H1 (cell line): ENCODE measurements around the gene COL5A3. TPM values are rescaled to one million over a fixed set of nuclear protein-coding genes. Genes with fewer than 3 reads are reported as not detected.

ENCODE experiments used
- CTCF ChIA-PET: fragments of 300-600 bp; sonication (Branson Sonifier 250); formaldehyde crosslinking; loops from one replicate; lab custom pipeline; 2021; ENCODE audit not compliant: partially characterized antibody; lab: Charles Lee
- POLR2A ChIA-PET: fragments of 300-600 bp; sonication (Branson Sonifier 250); formaldehyde crosslinking; loops from one replicate; lab custom pipeline; 2021; ENCODE audit warnings: inconsistent platforms; ENCODE audit not compliant: partially characterized antibody; lab: Charles Lee
- DNase-seq, 2 experiments: peaks; one replicate each; pipeline versions ENCODE4 v3.0.0 to v3.0.0-alpha.2; 2010 to 2022; ENCODE audit warnings: low spot score in 2 of 2, low read depth in 1 of 2, mixed read lengths in 1 of 2
- FAIRE-seq: peaks from 2 replicates; lab custom pipeline; 2011; peaks lifted over from hg19 to GRCh38; lab: Jason Lieb, UNC
- H2AFZ ChIP-seq: 2 replicates; pipeline ENCODE4 v1.8.1; 2012; ENCODE audit warnings: low read length, inconsistent platforms
- H2AK5ac ChIP-seq: 2 replicates; pipeline ENCODE4 v1.6.1; 2013; ENCODE audit warnings: low read depth, low read length
- H2BK120ac ChIP-seq: replicated peaks from 2 replicates; pipeline ENCODE3; 2013; ENCODE audit warnings: low read depth, low read length, inconsistent platforms
- H2BK12ac ChIP-seq: 2 replicates; pipeline ENCODE4 v1.6.1; 2013; ENCODE audit warnings: low read depth, low read length
- H2BK15ac ChIP-seq: 2 replicates; pipeline ENCODE4 v1.6.1; 2013; ENCODE audit warnings: low read length
- H2BK20ac ChIP-seq: 2 replicates; pipeline ENCODE4 v1.6.1; 2013; ENCODE audit warnings: low read length
- H2BK5ac ChIP-seq: 2 replicates; pipeline ENCODE4 v1.6.1; 2013; ENCODE audit warnings: low read depth, low read length
- H3K14ac ChIP-seq: 2 replicates; pipeline ENCODE4 v1.6.1; 2013; ENCODE audit warnings: inconsistent platforms; ENCODE audit not compliant: insufficient read length
- H3K18ac ChIP-seq: 2 replicates; pipeline ENCODE4 v1.6.1; 2013; ENCODE audit warnings: low read length; ENCODE audit errors: extremely low read depth
- H3K23ac ChIP-seq: 2 replicates; pipeline ENCODE4 v1.6.1; 2013; ENCODE audit warnings: inconsistent platforms; ENCODE audit not compliant: insufficient read length
- H3K23me2 ChIP-seq: 2 replicates; pipeline ENCODE4 v1.6.1; 2013; ENCODE audit warnings: low read depth, low read length
- H3K27ac ChIP-seq: 2 replicates; pipeline ENCODE4 v1.6.1; 2011; ENCODE audit warnings: low read depth, low read length, inconsistent platforms
- H3K27me3 ChIP-seq, 4 experiments: replicated peaks in 1 of 4; 1 replicate in 1 of 4; 2 replicates in 3 of 4; pipeline versions ENCODE4 v1.6.1 to v1.8.1; 2011 to 2013; ENCODE audit warnings: low read length in 3 of 4, mild to moderate bottlenecking in 3 of 4, inconsistent platforms in 2 of 4, mixed read lengths in 2 of 4, moderate library complexity in 1 of 4; ENCODE audit not compliant: control insufficient read depth in 3 of 4, insufficient read depth in 3 of 4; ENCODE audit errors: extremely low read depth in 1 of 4
- H3K36me3 ChIP-seq, 4 experiments: 2 replicates each; pipeline versions ENCODE4 v1.6.1 to v1.8.1; 2011 to 2013; ENCODE audit warnings: mild to moderate bottlenecking in 4 of 4, low read length in 3 of 4, moderate library complexity in 2 of 4, control low read depth in 1 of 4, inconsistent platforms in 1 of 4; ENCODE audit not compliant: insufficient read depth in 4 of 4, control insufficient read depth in 2 of 4
- H3K4ac ChIP-seq: replicated peaks from 2 replicates; pipeline ENCODE3; 2013; ENCODE audit warnings: low read length, low read depth, mixed read lengths, inconsistent platforms; ENCODE audit not compliant: insufficient read length
- H3K4me1 ChIP-seq, 4 experiments: replicated peaks in 1 of 4; 1 replicate in 1 of 4; 2 replicates in 3 of 4; pipeline versions ENCODE4 v1.6.1 to v1.8.1; 2011 to 2013; ENCODE audit warnings: low read length in 3 of 4, inconsistent platforms in 2 of 4, mixed read lengths in 1 of 4; ENCODE audit not compliant: insufficient read depth in 4 of 4, control insufficient read depth in 3 of 4
- H3K4me2 ChIP-seq, 2 experiments: 2 replicates each; pipeline versions ENCODE4 v1.6.1 to v1.8.1; 2011 to 2013; ENCODE audit warnings: low read depth in 2 of 2, low read length in 2 of 2, control low read depth in 1 of 2, inconsistent platforms in 1 of 2, mild to moderate bottlenecking in 1 of 2; ENCODE audit not compliant: insufficient read depth in 1 of 2
- H3K4me3 ChIP-seq, 4 experiments: fragments of 200-600, 300-600 bp in 1 of 4; sonication (generic), shearing (Covaris generic), sonication (Bioruptor Twin) in 1 of 4; 2 replicates each; pipeline versions ENCODE4 v1.5.1 to v1.8.1; 2011 to 2016; ENCODE audit warnings: low read length in 4 of 4, low read depth in 3 of 4, control low read depth in 2 of 4, inconsistent platforms in 2 of 4, mild to moderate bottlenecking in 2 of 4, mixed read lengths in 1 of 4, moderate library complexity in 1 of 4; ENCODE audit not compliant: insufficient read depth in 2 of 4; ENCODE audit errors: extremely low read depth in 1 of 4
- H3K56ac ChIP-seq: replicated peaks from 2 replicates; pipeline ENCODE3; 2013; ENCODE audit warnings: low read depth, mild to moderate bottlenecking, mixed read lengths, low read length, inconsistent platforms; ENCODE audit not compliant: insufficient read length
- H3K79me1 ChIP-seq: 2 replicates; pipeline ENCODE4 v1.6.1; 2013; ENCODE audit warnings: low read depth, low read length, control low read depth
- H3K79me2 ChIP-seq, 2 experiments: 2 replicates each; pipeline versions ENCODE4 v1.6.1 to v1.8.1; 2012 to 2013; ENCODE audit warnings: low read length in 2 of 2, mild to moderate bottlenecking in 2 of 2, inconsistent platforms in 1 of 2; ENCODE audit not compliant: insufficient read depth in 2 of 2, control insufficient read depth in 1 of 2
- H3K9ac ChIP-seq, 4 experiments: replicated peaks in 1 of 4; 1 replicate in 1 of 4; 2 replicates in 3 of 4; pipeline versions ENCODE4 v1.6.1 to v1.8.1; 2011 to 2013; ENCODE audit warnings: low read depth in 3 of 4, low read length in 3 of 4, control low read depth in 2 of 4, mild to moderate bottlenecking in 2 of 4, moderate library complexity in 2 of 4, inconsistent platforms in 1 of 4; ENCODE audit errors: extremely low read depth in 1 of 4
- H3K9me3 ChIP-seq, 2 experiments: 2 replicates each; pipeline versions ENCODE4 v1.6.1 to v1.8.1; 2012 to 2013; ENCODE audit warnings: mild to moderate bottlenecking in 2 of 2, moderate library complexity in 2 of 2, control low read depth in 1 of 2, inconsistent platforms in 1 of 2, low read depth in 1 of 2, low read length in 1 of 2, mixed read lengths in 1 of 2; ENCODE audit not compliant: insufficient read depth in 2 of 2
- H4K20me1 ChIP-seq, 2 experiments: replicated peaks in 1 of 2; 2 replicates each; pipeline versions ENCODE3 to v1.8.1; 2011 to 2013; ENCODE audit warnings: inconsistent platforms in 2 of 2, low read length in 2 of 2, mild to moderate bottlenecking in 1 of 2; ENCODE audit not compliant: insufficient read depth in 2 of 2, control insufficient read depth in 1 of 2
- H4K5ac ChIP-seq: 2 replicates; pipeline ENCODE4 v1.6.1; 2013; ENCODE audit warnings: low read length, low read depth, mixed read lengths, inconsistent platforms; ENCODE audit not compliant: insufficient read length
- H4K8ac ChIP-seq: 2 replicates; pipeline ENCODE4 v1.8.0; 2013; ENCODE audit warnings: mild to moderate bottlenecking, moderate library complexity, low read length, inconsistent platforms; ENCODE audit not compliant: insufficient read depth; ENCODE audit errors: extremely low read depth
- H4K91ac ChIP-seq: replicated peaks from 2 replicates; pipeline ENCODE3; 2013; ENCODE audit warnings: low read length, mixed read lengths, inconsistent platforms; ENCODE audit not compliant: insufficient read length
- ASH2L ChIP-seq: fragments of 200-600, 300-600 bp; sonication (generic); IDR thresholded peaks from one replicate; pipeline ENCODE4 v1.7.1; 2017; ENCODE audit warnings: low read length
- JUN ChIP-seq: IDR thresholded peaks from 2 replicates; pipeline ENCODE4 v1.6.1; 2011; ENCODE audit warnings: low read depth, mild to moderate bottlenecking, improper control_type of control experiment, low read length
- RFX5 ChIP-seq: IDR thresholded peaks from 2 replicates; pipeline ENCODE4 v1.6.1; 2011; ENCODE audit warnings: low read depth, low read length, improper control_type of control experiment, borderline replicate concordance
- SAP30 ChIP-seq: fragments of 300-600 bp; sonication (generic); IDR thresholded peaks from 2 replicates; pipeline ENCODE4 v1.7.1; 2012; ENCODE audit warnings: low read length, moderate library complexity, mild to moderate bottlenecking, inconsistent platforms; ENCODE audit not compliant: insufficient read depth, insufficient replicate concordance
- SIN3A ChIP-seq, 2 experiments: IDR thresholded peaks in 1 of 2; conservative IDR thresholded peaks in 1 of 2; 2 replicates each; pipeline ENCODE4 v1.6.1; 2011 to 2012; ENCODE audit warnings: low read length in 2 of 2, improper control_type of control experiment in 1 of 2, low read depth in 1 of 2, mild to moderate bottlenecking in 1 of 2
- SIRT6 ChIP-seq: IDR thresholded peaks from one replicate; pipeline ENCODE4 v1.7.1; 2012; ENCODE audit warnings: low read length, inconsistent platforms
- USF2 ChIP-seq: IDR thresholded peaks from 2 replicates; pipeline ENCODE4 v1.6.1; 2011; ENCODE audit warnings: low read length, improper control_type of control experiment
- WGBS, 2 experiments: shearing (Covaris generic) in 1 of 2; methylation state at CpG; one replicate each; pipeline versions ENCODE4 v1.1.6 to v1.1.7; 2013 to 2015; ENCODE audit warnings: low lambda C conversion rate in 2 of 2, mixed read lengths in 2 of 2, inconsistent platforms in 1 of 2, low coverage in 1 of 2, missing lambda C conversion rate in 1 of 2; ENCODE audit not compliant: insufficient replicate concordance in 2 of 2, insufficient coverage in 1 of 2, insufficient read length in 1 of 2; ENCODE audit errors: extremely low coverage in 1 of 2, missing lambda C conversion rate in 1 of 2; 5-methylcytosine and 5-hydroxymethylcytosine counted together
- polyA plus RNA-seq, 7 experiments: library from polyadenylated mRNA; depleted of rRNA in 3 of 7; stranded (reverse) in 5 of 7; unstranded in 2 of 7; fragments of >200 nt in 5 of 7; fragments of 200-250 nt in 2 of 7; gene quantifications; 1 replicate in 5 of 7; 2 replicates in 1 of 7; 4 replicates in 1 of 7; pipeline versions ENCODE4 v1.2.1 to v1.2.3, GENCODE V29; 2011 to 2013; ENCODE audit warnings: missing spikeins in 2 of 7, mixed read lengths in 2 of 7
- total RNA-seq: library from RNA; stranded (reverse); fragmentation: NEBNext Ultra II Directional; extraction: Animal tissue kit (Norgen Biotek cat#: 25700); gene quantifications from 2 replicates; pipeline ENCODE4 v1.2.1, GENCODE V29; 2021

COL5A3 gene
- total and polyA plus RNA-seq, 2 of the 8 experiments (the other 6 are each of a cell fraction or from before 2014, with no cell fraction given): 0.67 to 0.74 TPM

DNA sequence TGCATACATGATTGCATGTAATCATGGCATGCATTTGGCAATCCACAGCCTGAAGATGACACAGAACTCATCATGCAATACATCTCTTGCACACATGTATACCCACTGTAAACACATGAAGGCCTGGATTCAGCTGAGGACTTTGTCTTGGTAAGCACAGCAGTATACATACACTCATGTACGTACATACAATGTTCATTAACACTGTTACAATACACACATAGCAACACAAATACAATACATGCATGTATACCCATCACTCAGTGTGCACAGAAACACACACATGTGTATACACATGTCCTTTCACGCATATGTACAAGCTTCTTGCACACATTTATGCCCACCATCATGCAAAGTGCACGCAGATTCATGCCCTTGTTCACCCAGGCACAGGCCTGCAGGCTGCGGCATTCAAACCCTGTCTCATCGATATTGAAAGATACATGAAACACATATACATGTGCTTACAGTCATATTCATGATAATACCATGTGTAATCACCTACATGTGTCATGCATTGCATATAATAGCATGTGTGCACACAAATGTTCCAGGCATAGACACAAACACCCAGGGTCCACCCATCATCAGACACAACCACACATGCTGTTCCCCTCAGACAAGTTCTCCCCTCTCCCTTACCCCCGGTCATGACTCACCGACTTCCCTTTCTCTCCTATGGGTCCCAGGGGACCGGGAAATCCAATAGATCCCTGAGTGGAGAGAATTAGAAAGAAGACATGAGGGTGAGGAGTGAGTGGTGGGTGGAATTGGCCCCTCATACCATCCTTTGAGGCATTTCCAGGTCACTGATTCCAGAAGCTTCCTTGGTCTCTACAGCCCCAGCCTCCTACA, 28.7 kb downstream of the COL5A3 start:
- no peak overlapping the region for H3K27ac ChIP-seq
- FAIRE-seq: no peak

More for the DNA sequence above, 28.7 kb downstream of the COL5A3 start:
- Histone ChIP-seq H3K23ac (no peak overlapping the region), H2BK20ac (no peak overlapping the region), H2BK5ac (no peak overlapping the region), H3K4me1 (peaks cover 0 to 2% (median 0%) of the 10 kb centered on the region in 4 experiments; a peak in 1 of 7 replicates), H3K27me3 (no peaks in the 10 kb centered on the region), H2BK120ac (no peak overlapping the region), H3K36me3 (no peaks in the 10 kb centered on the region), H3K4ac (no peak overlapping the region), H3K4me2 (no peak overlapping the region), H3K14ac (no peak overlapping the region), H3K9me3 (no peaks in the 10 kb centered on the region; a peak in 1 of 4 replicates), H3K79me2 (no peaks in the 10 kb centered on the region), H3K23me2 (no peaks in the 10 kb centered on the region), H3K4me3 (no peak overlapping the region), H2AK5ac (no peak overlapping the region), H4K5ac (no peak overlapping the region), H3K79me1 (no peaks in the 10 kb centered on the region), H2BK12ac (no peak overlapping the region), H4K8ac (no peak overlapping the region), H4K91ac (no peak overlapping the region), H2BK15ac (no peak overlapping the region), H3K9ac (no peak overlapping the region), H3K18ac (no peak overlapping the region), H4K20me1 (no peaks in the 10 kb centered on the region), H2AFZ (no peak overlapping the region), H3K56ac (no peak overlapping the region)
- TF ChIP-seq RFX5: no peak
- no peak for TF ChIP-seq SAP30
- no peak for TF ChIP-seq SIRT6
- no peak for TF ChIP-seq ASH2L
- no peak for TF ChIP-seq SIN3A (conservative IDR thresholded peaks at IDR 0.05 in 1 of 2, IDR thresholded peaks at IDR 0.05 in 1 of 2; ENCODE audit: low read depth in 1 of 2, low read length in 2 of 2)
- no peak for TF ChIP-seq JUN
- no peak for TF ChIP-seq USF2
- no peak for DNase-seq
- WGBS, 2 experiments: 87% methylated on average over 8 of the region's 8 CpGs; no CpG with 5 or more reads in 1 of the 2 experiments
- ChIA-PET CTCF (interaction anchor here (1.7 kb wide), 1 partner anchor 19 kb away, joined by 3 read pairs; no protein-coding TSS in a partner anchor), POLR2A (interaction anchor here (0.8 kb wide), 1 partner anchor 8 kb away, joined by 3 read pairs; no protein-coding TSS in a partner anchor)
